K562 (cell line): ENCODE data around the gene CNGA3.
"Not testable (repeated sequence)": the region's sequence is repeated elsewhere in the genome, so short reads cannot be mapped to it uniquely, and the experiment has no call there.

Source experiments
- CSDE1 ChIP-seq, 2 experiments: fragments of 450-650 bp; IDR thresholded peaks; 2 replicates each; pipeline ENCODE4 v1.6.1; 2016; ENCODE audit warnings: mild to moderate bottlenecking in 1 of 2
- HDAC6 ChIP-seq: IDR thresholded peaks from 2 replicates; pipeline ENCODE4 v1.6.1; 2012; ENCODE audit warnings: low read depth, mild to moderate bottlenecking, control low read depth, inconsistent platforms, low read length, moderate library complexity
- IRF2 ChIP-seq: sonication (generic); formaldehyde crosslinking; IDR thresholded peaks from 2 replicates; pipeline ENCODE4 v1.8.1; 2022; ENCODE audit warnings: mild to moderate bottlenecking, missing genetic modification reagents
- POLR2A ChIP-seq: fragments of 450-650 bp; conservative IDR thresholded peaks from 2 replicates; pipeline ENCODE4 v1.6.1; 2016
- REST ChIP-seq, 2 experiments: fragments of 450-650 bp; formaldehyde crosslinking in 1 of 2; IDR thresholded peaks; 2 replicates each; pipeline versions ENCODE4 v1.4.0 to v1.6.1; 2014 to 2020; ENCODE audit warnings: mild to moderate bottlenecking in 2 of 2, borderline replicate concordance in 1 of 2, low read depth in 1 of 2
- SIN3A ChIP-seq, 2 experiments: fragments of 150-350 bp in 1 of 2; IDR thresholded peaks; 2 replicates each; pipeline ENCODE4 v1.6.1; 2011 to 2016; ENCODE audit warnings: borderline replicate concordance in 2 of 2, low read depth in 2 of 2, low read length in 2 of 2, mild to moderate bottlenecking in 2 of 2, moderate library complexity in 2 of 2; ENCODE audit not compliant: control insufficient read depth in 1 of 2
- SMC3 ChIP-seq: conservative IDR thresholded peaks from 2 replicates; pipeline ENCODE4 v1.6.1; 2011; ENCODE audit warnings: low read depth, low read length, improper control_type of control experiment; ENCODE audit not compliant: insufficient read depth
- SPI1 ChIP-seq: IDR thresholded peaks from 2 replicates; pipeline ENCODE4 v1.6.1; 2011; ENCODE audit warnings: low read depth, low read length, control low read depth, borderline replicate concordance
- TRIM28 ChIP-seq: fragments of 450-650 bp; IDR thresholded peaks from 2 replicates; pipeline ENCODE4 v1.6.1; 2017
- TF ChIP-seq, protein P1 (sequence below), 3 experiments: IDR thresholded peaks in 2 of 3; conservative IDR thresholded peaks in 1 of 3; 2 replicates each; pipeline ENCODE4 v1.5.1; 2011 to 2012; ENCODE audit warnings: low read length in 3 of 3, mild to moderate bottlenecking in 3 of 3, control low read depth in 2 of 3, improper control_type of control experiment in 1 of 3, inconsistent platforms in 1 of 3, low read depth in 1 of 3, mixed read lengths in 1 of 3, moderate library complexity in 1 of 3; ENCODE audit not compliant: insufficient read depth in 2 of 3
- TF ChIP-seq, protein P2 (sequence below): sonication (generic); formaldehyde crosslinking; IDR thresholded peaks from 2 replicates; pipeline ENCODE4 v1.8.0; 2022; ENCODE audit warnings: mild to moderate bottlenecking, missing genetic modification reagents

- TF ChIP-seq REST (IDR thresholded peaks at IDR 0.05; ENCODE audit: borderline replicate concordance); REST (CRISPR knock-in tag; IDR thresholded peaks at IDR 0.05; ENCODE audit: low read depth); TRIM28; HDAC6; CSDE1 (IDR thresholded peaks at IDR 0.05); SMC3; SPI1; POLR2A; IRF2 (CRISPR knock-in tag); SIN3A (IDR thresholded peaks at IDR 0.05; ENCODE audit: borderline replicate concordance in 2 of 2, control insufficient read depth in 1 of 2, low read depth in 2 of 2, low read length in 2 of 2): not testable (repeated sequence)
- TF ChIP-seq, protein P1, sequence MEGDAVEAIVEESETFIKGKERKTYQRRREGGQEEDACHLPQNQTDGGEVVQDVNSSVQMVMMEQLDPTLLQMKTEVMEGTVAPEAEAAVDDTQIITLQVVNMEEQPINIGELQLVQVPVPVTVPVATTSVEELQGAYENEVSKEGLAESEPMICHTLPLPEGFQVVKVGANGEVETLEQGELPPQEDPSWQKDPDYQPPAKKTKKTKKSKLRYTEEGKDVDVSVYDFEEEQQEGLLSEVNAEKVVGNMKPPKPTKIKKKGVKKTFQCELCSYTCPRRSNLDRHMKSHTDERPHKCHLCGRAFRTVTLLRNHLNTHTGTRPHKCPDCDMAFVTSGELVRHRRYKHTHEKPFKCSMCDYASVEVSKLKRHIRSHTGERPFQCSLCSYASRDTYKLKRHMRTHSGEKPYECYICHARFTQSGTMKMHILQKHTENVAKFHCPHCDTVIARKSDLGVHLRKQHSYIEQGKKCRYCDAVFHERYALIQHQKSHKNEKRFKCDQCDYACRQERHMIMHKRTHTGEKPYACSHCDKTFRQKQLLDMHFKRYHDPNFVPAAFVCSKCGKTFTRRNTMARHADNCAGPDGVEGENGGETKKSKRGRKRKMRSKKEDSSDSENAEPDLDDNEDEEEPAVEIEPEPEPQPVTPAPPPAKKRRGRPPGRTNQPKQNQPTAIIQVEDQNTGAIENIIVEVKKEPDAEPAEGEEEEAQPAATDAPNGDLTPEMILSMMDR (IDR thresholded peaks at IDR 0.05 in 2 of 3, conservative IDR thresholded peaks at IDR 0.05 in 1 of 3; ENCODE audit: insufficient read depth in 2 of 3, low read depth in 1 of 3, low read length in 3 of 3) = not testable (repeated sequence)
- TF ChIP-seq, protein P2, sequence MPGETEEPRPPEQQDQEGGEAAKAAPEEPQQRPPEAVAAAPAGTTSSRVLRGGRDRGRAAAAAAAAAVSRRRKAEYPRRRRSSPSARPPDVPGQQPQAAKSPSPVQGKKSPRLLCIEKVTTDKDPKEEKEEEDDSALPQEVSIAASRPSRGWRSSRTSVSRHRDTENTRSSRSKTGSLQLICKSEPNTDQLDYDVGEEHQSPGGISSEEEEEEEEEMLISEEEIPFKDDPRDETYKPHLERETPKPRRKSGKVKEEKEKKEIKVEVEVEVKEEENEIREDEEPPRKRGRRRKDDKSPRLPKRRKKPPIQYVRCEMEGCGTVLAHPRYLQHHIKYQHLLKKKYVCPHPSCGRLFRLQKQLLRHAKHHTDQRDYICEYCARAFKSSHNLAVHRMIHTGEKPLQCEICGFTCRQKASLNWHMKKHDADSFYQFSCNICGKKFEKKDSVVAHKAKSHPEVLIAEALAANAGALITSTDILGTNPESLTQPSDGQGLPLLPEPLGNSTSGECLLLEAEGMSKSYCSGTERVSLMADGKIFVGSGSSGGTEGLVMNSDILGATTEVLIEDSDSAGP = not testable (repeated sequence)
Measured at GRCh38 chr2:98415719-98416248, 69.5 kb downstream of the CNGA3 start.
